HCT116 (cell line): ENCODE data around the gene COL20A1. TPM values are rescaled to one million over a fixed set of nuclear protein-coding genes. Genes with fewer than 3 reads are reported as not detected.

Source experiments
- JUND ChIP-seq: IDR thresholded peaks from 2 replicates; pipeline ENCODE4 v1.6.1; 2012
- SIN3A ChIP-seq: IDR thresholded peaks from 2 replicates; pipeline ENCODE4 v1.6.1; 2012; ENCODE audit warnings: low read depth
- SRF ChIP-seq: IDR thresholded peaks from 2 replicates; pipeline ENCODE4 v1.6.1; 2012; ENCODE audit warnings: low read depth
- YY1 ChIP-seq: IDR thresholded peaks from 2 replicates; pipeline ENCODE4 v1.6.1; 2011; ENCODE audit warnings: low read length, low read depth, moderate library complexity, mild to moderate bottlenecking; ENCODE audit not compliant: insufficient replicate concordance; ENCODE audit errors: extremely low read depth
- total RNA-seq: library from RNA; stranded (reverse); gene quantifications from one replicate; pipeline ENCODE4 v1.2.1, GENCODE V29; 2021; ENCODE audit not compliant: unreplicated experiment
- TF ChIP-seq, protein P1 (sequence below): IDR thresholded peaks from 2 replicates; pipeline ENCODE4 v1.6.1; 2011; ENCODE audit warnings: mild to moderate bottlenecking, low read length, moderate library complexity; ENCODE audit not compliant: insufficient replicate concordance; ENCODE audit errors: extremely low read depth
- TF ChIP-seq, protein P2 (sequence below): IDR thresholded peaks from 2 replicates; pipeline ENCODE4 v1.6.1; 2012; ENCODE audit warnings: low read depth
- TF ChIP-seq, protein P3 (sequence below): IDR thresholded peaks from 2 replicates; pipeline ENCODE4 v1.6.1; 2012

Gene COL20A1
- total RNA-seq, 1 experiment from 2014 or later = 0.34 TPM

DNA sequence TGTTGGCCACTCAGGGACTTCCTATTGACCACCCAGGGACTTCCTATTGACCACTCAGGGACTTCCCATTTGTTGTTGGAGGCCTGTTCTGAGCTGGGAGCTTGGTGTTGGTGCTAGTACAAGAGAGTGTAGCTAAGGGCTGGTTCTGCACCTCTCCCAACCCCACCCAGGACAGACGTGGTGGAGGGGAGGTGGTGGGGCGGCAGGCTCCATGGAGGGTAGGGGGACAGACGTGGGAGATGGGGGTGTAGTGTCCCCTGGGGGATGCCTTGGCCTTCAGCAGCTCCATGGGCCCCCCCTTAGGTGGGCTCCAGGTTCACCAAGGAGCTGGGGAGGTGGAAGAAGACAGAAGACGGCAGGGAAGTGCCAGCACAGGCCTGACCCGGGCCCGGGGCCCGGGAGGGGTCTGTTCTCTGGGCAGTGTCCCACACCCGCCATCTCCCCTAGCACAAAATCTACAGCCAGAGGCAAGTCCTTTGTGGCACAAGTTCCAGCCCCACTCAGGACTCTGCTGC lies 34.3 kb downstream of the COL20A1 start (continued):
- TF ChIP-seq, protein P1, sequence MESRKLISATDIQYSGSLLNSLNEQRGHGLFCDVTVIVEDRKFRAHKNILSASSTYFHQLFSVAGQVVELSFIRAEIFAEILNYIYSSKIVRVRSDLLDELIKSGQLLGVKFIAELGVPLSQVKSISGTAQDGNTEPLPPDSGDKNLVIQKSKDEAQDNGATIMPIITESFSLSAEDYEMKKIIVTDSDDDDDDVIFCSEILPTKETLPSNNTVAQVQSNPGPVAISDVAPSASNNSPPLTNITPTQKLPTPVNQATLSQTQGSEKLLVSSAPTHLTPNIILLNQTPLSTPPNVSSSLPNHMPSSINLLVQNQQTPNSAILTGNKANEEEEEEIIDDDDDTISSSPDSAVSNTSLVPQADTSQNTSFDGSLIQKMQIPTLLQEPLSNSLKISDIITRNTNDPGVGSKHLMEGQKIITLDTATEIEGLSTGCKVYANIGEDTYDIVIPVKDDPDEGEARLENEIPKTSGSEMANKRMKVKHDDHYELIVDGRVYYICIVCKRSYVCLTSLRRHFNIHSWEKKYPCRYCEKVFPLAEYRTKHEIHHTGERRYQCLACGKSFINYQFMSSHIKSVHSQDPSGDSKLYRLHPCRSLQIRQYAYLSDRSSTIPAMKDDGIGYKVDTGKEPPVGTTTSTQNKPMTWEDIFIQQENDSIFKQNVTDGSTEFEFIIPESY = no peak
- TF ChIP-seq SIN3A (no peak), YY1 (no peak), JUND (no peak), SRF (no peak)
- TF ChIP-seq, protein P2, sequence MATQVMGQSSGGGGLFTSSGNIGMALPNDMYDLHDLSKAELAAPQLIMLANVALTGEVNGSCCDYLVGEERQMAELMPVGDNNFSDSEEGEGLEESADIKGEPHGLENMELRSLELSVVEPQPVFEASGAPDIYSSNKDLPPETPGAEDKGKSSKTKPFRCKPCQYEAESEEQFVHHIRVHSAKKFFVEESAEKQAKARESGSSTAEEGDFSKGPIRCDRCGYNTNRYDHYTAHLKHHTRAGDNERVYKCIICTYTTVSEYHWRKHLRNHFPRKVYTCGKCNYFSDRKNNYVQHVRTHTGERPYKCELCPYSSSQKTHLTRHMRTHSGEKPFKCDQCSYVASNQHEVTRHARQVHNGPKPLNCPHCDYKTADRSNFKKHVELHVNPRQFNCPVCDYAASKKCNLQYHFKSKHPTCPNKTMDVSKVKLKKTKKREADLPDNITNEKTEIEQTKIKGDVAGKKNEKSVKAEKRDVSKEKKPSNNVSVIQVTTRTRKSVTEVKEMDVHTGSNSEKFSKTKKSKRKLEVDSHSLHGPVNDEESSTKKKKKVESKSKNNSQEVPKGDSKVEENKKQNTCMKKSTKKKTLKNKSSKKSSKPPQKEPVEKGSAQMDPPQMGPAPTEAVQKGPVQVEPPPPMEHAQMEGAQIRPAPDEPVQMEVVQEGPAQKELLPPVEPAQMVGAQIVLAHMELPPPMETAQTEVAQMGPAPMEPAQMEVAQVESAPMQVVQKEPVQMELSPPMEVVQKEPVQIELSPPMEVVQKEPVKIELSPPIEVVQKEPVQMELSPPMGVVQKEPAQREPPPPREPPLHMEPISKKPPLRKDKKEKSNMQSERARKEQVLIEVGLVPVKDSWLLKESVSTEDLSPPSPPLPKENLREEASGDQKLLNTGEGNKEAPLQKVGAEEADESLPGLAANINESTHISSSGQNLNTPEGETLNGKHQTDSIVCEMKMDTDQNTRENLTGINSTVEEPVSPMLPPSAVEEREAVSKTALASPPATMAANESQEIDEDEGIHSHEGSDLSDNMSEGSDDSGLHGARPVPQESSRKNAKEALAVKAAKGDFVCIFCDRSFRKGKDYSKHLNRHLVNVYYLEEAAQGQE = no peak
- TF ChIP-seq, protein P3, sequence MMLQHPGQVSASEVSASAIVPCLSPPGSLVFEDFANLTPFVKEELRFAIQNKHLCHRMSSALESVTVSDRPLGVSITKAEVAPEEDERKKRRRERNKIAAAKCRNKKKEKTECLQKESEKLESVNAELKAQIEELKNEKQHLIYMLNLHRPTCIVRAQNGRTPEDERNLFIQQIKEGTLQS = no peak
